Small intestine (tissue), 7 donors: ENCODE results near the gene SARS1. TPM values are rescaled to one million over a fixed set of nuclear protein-coding genes. Genes with fewer than 3 reads are reported as not detected.

Source experiments
- DNase-seq, 2 donors: peaks; one replicate each; pipeline versions ENCODE4 v3.0.0 to v3.0.0-alpha.2; 2013
- FAIRE-seq: peaks from 2 replicates; lab custom pipeline; 2012; peaks lifted over from hg19 to GRCh38; lab: Jason Lieb, UNC
- H3K27ac ChIP-seq, 3 donors: one replicate each; pipeline ENCODE4 v1.5.1; 2013; ENCODE audit warnings: low read length in 2 of 3, mild to moderate bottlenecking in 2 of 3, control low read depth in 1 of 3, inconsistent platforms in 1 of 3, low read depth in 1 of 3, moderate library complexity in 1 of 3
- H3K27me3 ChIP-seq, 3 donors: one replicate each; pipeline ENCODE4 v1.6.1; 2013; ENCODE audit warnings: low read length in 3 of 3, inconsistent platforms in 1 of 3; ENCODE audit not compliant: control insufficient read depth in 3 of 3, insufficient read depth in 3 of 3
- H3K36me3 ChIP-seq, 3 donors: one replicate each; pipeline ENCODE4 v1.6.1; 2013; ENCODE audit warnings: low read length in 3 of 3, inconsistent platforms in 1 of 3, low read depth in 1 of 3, mild to moderate bottlenecking in 1 of 3, moderate library complexity in 1 of 3; ENCODE audit not compliant: control insufficient read depth in 3 of 3, insufficient read depth in 2 of 3
- H3K4me1 ChIP-seq, 3 donors: one replicate each; pipeline ENCODE4 v1.6.1; 2013; ENCODE audit warnings: low read length in 2 of 3, inconsistent platforms in 1 of 3, low read depth in 1 of 3, mild to moderate bottlenecking in 1 of 3, moderate library complexity in 1 of 3; ENCODE audit not compliant: control insufficient read depth in 3 of 3, insufficient read depth in 2 of 3
- H3K4me3 ChIP-seq, 3 donors: one replicate each; pipeline ENCODE4 v1.5.1; 2013; ENCODE audit warnings: low read length in 3 of 3, control low read depth in 1 of 3, inconsistent platforms in 1 of 3, low read depth in 1 of 3, mild to moderate bottlenecking in 1 of 3, moderate library complexity in 1 of 3
- H3K9me3 ChIP-seq, 2 donors: one replicate each; pipeline ENCODE4 v1.6.1; 2013; ENCODE audit warnings: low read depth in 1 of 2, low read length in 1 of 2; ENCODE audit not compliant: control insufficient read depth in 2 of 2, insufficient read depth in 1 of 2
- WGBS, 3 donors: extraction: QIAGEN DNeasy Blood & Tissue Kit; methylation state at CpG; one replicate each; pipeline ENCODE4 v1.1.7; 2013; 5-methylcytosine and 5-hydroxymethylcytosine counted together
- polyA plus RNA-seq, 4 donors: library from polyadenylated mRNA; stranded (reverse) in 3 of 4; unstranded in 1 of 4; fragments of 200-250 nt in 3 of 4; fragments of 120-200 nt in 1 of 4; gene quantifications; one replicate each; pipeline versions ENCODE4 v1.2.1 to v1.2.3, GENCODE V29; 2013
- donor health status: healthy with polysubstance abuse.
- donor health status: control.
- donor health status: control.
- donor health status: Bipolar disorder and iron deficiency.
- donor health status: healthy.

The SARS1 gene
- polyA plus RNA-seq, 4 donors = 99.1 to 190 (median 133) TPM

DNA sequence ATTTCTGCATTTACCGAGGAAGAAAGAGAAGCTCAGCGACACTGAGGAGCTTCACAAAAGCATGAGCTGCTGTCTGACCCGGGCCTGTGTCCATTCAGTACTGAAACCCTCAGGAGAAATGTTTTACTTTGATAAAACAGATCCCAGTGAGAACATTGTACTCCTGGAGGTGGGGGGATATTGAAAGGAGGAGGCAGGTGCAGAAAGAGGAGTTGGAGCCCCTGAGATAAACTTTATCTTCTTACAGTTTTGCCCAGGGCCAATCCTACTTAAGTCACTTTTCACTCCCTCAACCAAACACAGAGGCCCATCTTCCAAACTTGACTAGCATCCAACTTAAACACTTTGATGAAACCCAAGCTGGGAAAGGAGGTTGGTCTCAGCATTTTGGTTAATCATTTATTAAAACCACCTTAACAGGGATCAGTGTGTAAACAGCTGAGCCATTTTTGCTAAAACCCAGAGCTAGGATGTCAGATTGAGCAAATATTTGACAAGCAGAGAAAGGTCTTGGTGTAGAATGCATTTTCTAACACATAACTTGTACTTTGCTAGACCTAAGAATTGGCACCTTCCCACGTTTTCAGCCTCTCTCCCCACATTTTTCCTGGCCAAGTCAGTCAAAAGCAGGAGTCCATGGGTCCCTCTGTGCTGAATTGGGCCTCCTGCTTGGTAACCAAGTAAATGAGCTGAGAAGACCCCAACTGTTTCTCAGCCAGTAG is 32.5 kb upstream of the SARS1 start:
- Histone ChIP-seq H3K27me3 (no peaks in the 10 kb centered on the region), H3K27ac (peak overlapping the region; percentile 30 to 98 (median 73)), H3K9me3 (no peaks in the 10 kb centered on the region), H3K4me3 (no peak overlapping the region), H3K4me1 (peaks cover 0 to 16% (median 0%) of the 10 kb centered on the region in 3 donors), H3K36me3 (peaks cover 0 to 20% (median 0%) of the 10 kb centered on the region in 3 donors)
- DNase-seq = peak; percentile 77 to 82
- 4 to 43% (median 15%) methylated on average over 4 of the region's 4 CpGs for WGBS, 3 donors
- no peak for FAIRE-seq

DNA sequence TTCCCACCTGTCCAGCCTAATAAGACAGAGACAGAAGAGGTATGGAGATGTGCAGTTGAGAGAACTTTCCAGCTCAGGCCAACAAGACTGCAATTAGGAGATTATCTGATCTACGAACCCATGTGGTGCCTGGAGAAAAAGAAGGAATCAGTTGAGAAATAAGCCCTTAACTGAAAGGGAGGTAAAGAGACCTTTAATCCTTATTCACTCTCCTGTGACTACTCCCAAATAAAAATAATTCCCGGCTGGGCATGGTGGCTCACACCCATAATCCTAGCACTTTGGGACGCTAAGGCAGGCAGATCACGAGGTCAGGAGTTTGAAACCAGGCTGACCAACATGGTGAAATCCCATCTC is 31.9 kb upstream of the SARS1 start:
- no peak for FAIRE-seq
- peak in 1 of 2 donors; percentile 84 for DNase-seq

DNA sequence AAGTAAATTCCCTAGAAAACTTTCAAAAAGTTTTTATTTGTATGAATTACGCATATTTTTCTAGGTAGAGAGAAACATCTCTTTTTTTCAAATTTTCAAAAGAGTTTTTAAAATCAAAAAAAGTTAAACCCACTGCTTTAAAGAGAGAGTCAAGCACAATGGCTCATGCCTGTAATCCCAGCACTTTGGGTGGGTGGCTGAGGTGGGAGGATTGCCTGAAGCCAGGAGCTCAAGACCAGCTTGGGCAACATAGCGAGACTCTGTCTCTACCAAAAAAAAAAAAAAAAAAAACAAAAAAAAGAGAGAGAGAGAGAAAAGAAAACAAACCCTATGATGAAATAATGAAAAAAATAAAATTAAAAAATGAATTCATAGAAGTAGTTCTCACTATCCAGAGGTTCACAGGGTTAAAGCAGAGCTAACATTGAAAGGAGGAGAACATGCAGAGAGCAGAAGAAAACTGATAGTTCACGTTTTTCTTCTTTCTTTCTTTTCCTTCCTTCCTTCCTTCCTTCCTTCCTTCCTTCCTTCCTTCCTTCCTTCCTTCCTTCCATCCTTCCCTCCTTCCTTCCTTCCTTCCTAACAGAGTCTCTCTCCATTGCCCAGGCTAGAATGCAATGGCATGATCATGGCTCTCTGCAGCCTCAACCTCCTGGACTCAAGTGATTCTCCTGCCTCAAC is 30.5 kb upstream of the SARS1 start:
- no peak for DNase-seq
- FAIRE-seq = no peak
- WGBS, 3 donors = 77 to 81% (median 77%) methylated on average over 3 of the region's 3 CpGs
- Histone ChIP-seq H3K9me3 (no peaks in the 10 kb centered on the region), H3K36me3 (peaks cover 0 to 34% (median 0%) of the 10 kb centered on the region in 3 donors), H3K4me3 (no peak overlapping the region), H3K27ac (no peak overlapping the region), H3K27me3 (no peaks in the 10 kb centered on the region), H3K4me1 (peaks cover 0 to 16% (median 0%) of the 10 kb centered on the region in 3 donors)

More for the DNA sequence above, 31.9 kb upstream of the SARS1 start:
- H3K27ac ChIP-seq = peak overlapping the region in 2 of 3 donors; percentile 46 to 98
- no peaks in the 10 kb centered on the region for H3K9me3 ChIP-seq
- WGBS, 3 donors = 13 to 51% (median 32%) methylated on average over 4 of the region's 4 CpGs
- no peaks in the 10 kb centered on the region for H3K27me3 ChIP-seq
- H3K36me3 ChIP-seq = peaks cover 0 to 23% (median 0%) of the 10 kb centered on the region in 3 donors
- H3K4me1 ChIP-seq = peaks cover 0 to 16% (median 0%) of the 10 kb centered on the region in 3 donors
- H3K4me3 ChIP-seq = no peak overlapping the region

DNA sequence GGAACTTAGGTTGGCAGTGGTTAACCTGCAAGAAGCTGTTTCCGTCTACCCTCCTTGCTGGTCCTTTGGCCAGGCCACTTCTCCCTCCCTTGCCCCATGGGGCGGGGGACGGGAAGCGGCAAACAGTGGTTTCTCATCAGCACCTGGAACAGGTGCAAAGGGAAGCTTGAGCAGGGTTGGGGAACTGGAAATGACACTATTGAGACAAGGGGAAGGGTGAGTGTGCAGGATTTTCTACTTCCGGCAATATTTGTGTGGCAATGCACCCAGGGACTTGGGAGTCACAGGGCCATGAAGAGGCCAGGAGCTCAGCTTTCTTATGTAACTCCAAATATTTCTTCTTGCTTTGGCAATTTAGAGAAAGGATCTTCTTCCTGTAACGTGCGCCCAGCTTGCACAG is 29.0 kb upstream of the SARS1 start:
- Histone ChIP-seq H3K27ac (peak overlapping the region in 1 of 3 donors; percentile 12), H3K27me3 (no peaks in the 10 kb centered on the region), H3K9me3 (no peaks in the 10 kb centered on the region), H3K4me3 (no peak overlapping the region), H3K36me3 (peaks cover 0 to 37% (median 0%) of the 10 kb centered on the region in 3 donors), H3K4me1 (peaks cover 0 to 16% (median 0%) of the 10 kb centered on the region in 3 donors)
- WGBS, 3 donors = 44 to 82% (median 54%) methylated on average over 7 of the region's 7 CpGs
- FAIRE-seq (no peak), DNase-seq (peak in 1 of 2 donors; percentile 32)

DNA sequence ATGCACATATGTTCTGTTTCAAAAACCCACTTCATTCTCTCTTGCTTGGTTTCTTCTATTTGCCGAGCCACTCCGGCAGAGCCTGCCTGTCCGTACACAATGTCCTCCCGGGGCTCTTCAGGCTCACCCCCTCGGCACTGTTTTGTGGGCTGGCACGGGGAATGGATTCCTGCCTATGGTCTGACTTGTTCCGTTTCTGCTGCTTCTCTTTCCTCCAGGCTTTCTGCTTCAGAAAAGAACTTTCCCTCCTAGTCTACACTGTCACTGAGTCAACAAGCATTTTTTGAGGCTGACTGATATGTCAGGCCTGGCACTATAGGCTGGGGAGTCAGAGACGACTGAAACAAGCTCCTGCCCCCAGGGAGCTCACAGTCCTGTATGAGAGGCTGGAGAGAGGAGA is 28.4 kb upstream of the SARS1 start:
- FAIRE-seq (no peak), DNase-seq (no peak)
- Histone ChIP-seq H3K4me3 (no peak overlapping the region), H3K36me3 (peaks cover 0 to 37% (median 0%) of the 10 kb centered on the region in 3 donors), H3K4me1 (peaks cover 0 to 12% (median 0%) of the 10 kb centered on the region in 3 donors), H3K9me3 (no peaks in the 10 kb centered on the region), H3K27ac (no peak overlapping the region), H3K27me3 (no peaks in the 10 kb centered on the region)
- 75 to 81% (median 78%) methylated on average over 8 of the region's 8 CpGs for WGBS, 3 donors

DNA sequence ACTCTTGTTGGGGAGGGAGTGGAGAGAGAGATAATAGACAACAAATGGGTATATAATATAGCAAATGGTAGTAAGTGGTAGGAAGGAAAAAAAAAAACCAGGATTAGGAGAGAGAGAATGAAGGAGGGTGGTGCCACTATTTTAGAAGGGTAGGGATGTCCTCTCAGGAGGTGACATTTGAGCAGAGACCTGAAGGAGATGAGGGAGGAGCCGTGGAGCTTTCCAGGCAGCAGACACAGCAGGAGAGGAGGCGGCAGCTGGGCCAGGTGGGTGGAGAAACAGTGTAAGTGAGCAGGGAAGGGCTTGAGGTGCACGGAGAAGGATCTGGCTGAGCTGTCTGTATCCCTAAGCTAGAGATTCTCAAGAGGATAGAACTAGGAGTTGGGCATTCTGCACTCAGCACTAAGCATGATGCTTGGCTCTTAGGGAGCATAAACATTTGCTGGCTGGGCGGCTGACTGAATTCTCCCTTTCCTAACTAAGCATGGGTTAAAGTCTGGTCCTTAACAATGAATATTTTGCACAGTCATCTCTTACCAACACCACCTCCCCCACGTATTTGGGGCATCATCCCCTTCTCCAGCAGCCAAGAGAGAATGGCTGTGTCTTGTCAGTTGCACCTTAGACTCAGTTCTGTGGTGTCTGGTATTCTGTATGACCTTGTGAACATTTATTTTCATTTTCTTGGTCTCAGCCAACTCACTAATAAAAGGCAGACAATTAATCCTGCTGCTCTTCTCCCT is 27.6 kb upstream of the SARS1 start:
- no peak overlapping the region for H3K4me3 ChIP-seq
- WGBS, 3 donors = 30 to 47% (median 45%) methylated on average over 5 of the region's 5 CpGs
- peak overlapping the region in 1 of 3 donors; percentile 6 for H3K27ac ChIP-seq
- DNase-seq (no peak), FAIRE-seq (no peak)
- H3K9me3 ChIP-seq = no peaks in the 10 kb centered on the region
- H3K36me3 ChIP-seq = peaks cover 0 to 43% (median 0%) of the 10 kb centered on the region in 3 donors
- H3K4me1 ChIP-seq = peaks cover 0 to 7% (median 0%) of the 10 kb centered on the region in 3 donors
- H3K27me3 ChIP-seq = no peaks in the 10 kb centered on the region

DNA sequence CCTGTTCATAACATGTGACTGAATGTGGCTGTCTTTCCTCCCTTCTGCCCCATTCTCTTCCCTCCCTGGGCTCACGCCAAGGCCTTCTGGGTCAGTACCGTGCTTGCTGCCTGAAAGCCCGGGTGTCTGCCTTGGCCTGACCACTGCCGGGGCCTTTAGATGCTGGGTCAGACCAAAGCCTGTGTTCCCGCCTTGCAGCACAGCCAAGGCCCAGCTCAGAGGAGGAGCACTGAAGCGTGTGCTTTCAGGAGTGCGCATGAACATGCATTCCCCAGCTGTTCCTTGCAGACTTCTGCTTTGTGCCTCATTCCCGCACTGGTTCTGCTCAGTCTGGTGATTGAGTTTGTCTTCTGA is 27.0 kb upstream of the SARS1 start:
- H3K27me3 ChIP-seq = no peaks in the 10 kb centered on the region
- peaks cover 0 to 48% (median 0%) of the 10 kb centered on the region in 3 donors for H3K36me3 ChIP-seq
- FAIRE-seq (no peak), DNase-seq (no peak)
- no peak overlapping the region for H3K27ac ChIP-seq
- H3K4me1 ChIP-seq = peaks cover 0 to 3% (median 0%) of the 10 kb centered on the region in 3 donors
- 65 to 88% (median 87%) methylated on average over 8 of the region's 8 CpGs for WGBS, 3 donors
- H3K4me3 ChIP-seq = no peak overlapping the region
- no peaks in the 10 kb centered on the region for H3K9me3 ChIP-seq

DNA sequence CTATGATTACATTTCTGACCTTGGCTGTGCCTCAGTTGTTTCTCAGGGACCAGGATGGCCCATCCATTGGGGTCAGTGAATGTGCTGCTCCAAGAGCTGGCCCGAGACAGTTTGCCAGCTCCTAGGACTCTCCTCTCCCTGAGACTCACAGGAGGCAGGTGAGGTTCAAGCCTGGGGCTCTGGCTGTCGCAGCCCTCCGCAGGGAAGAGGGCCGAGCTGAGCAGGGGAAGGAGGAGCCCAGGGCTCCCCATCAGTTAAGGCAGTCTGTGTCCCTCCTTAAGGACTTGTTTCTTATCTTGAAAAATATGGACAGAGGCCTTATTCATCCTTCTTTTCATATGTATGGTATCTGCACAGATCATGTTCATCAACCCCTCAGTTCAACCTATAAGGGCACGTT is 26.6 kb upstream of the SARS1 start:
- H3K9me3 ChIP-seq = no peaks in the 10 kb centered on the region
- H3K27me3 ChIP-seq = no peaks in the 10 kb centered on the region
- peaks cover 0 to 50% (median 0%) of the 10 kb centered on the region in 3 donors for H3K36me3 ChIP-seq
- H3K27ac ChIP-seq = no peak overlapping the region
- H3K4me3 ChIP-seq = no peak overlapping the region
- FAIRE-seq (no peak), DNase-seq (no peak)
- H3K4me1 ChIP-seq = no peaks in the 10 kb centered on the region
- WGBS, 3 donors = 81 to 86% (median 82%) methylated on average over 5 of the region's 5 CpGs
